Common myeloid progenitor, CD34-positive (primary cell): ENCODE measurements around the gene TMEM89.

Experiments used
- CTCF ChIA-PET: fragments of 350-600 bp; sonication (Branson Sonifier 250); formaldehyde crosslinking; loops from one replicate; lab custom pipeline; 2021; ENCODE audit warnings: antibody characterized with exemption; lab: Charles Lee
- POLR2A ChIA-PET: fragments of 350-600 bp; sonication (Branson Sonifier 250); formaldehyde crosslinking; loops from one replicate; lab custom pipeline; 2021; ENCODE audit warnings: antibody characterized with exemption; lab: Charles Lee
- DNase-seq, 3 donors: peaks; one replicate each; pipeline versions ENCODE4 v3.0.0 to v3.0.0-alpha.2; 2013
- H3K27ac ChIP-seq, 2 experiments: 1 replicate in 1 of 2; 2 replicates in 1 of 2; pipeline ENCODE4 v1.7.0; 2013; ENCODE audit warnings: inconsistent platforms in 2 of 2, low read length in 2 of 2, mild to moderate bottlenecking in 2 of 2, low read depth in 1 of 2, moderate library complexity in 1 of 2; ENCODE audit not compliant: severe bottlenecking in 2 of 2, insufficient read depth in 1 of 2, poor library complexity in 1 of 2
- H3K27me3 ChIP-seq, 5 experiments: replicated peaks in 2 of 5; 1 replicate in 3 of 5; 2 replicates in 2 of 5; pipeline versions ENCODE4 v1.6.1 to v1.7.0; 2013; ENCODE audit warnings: low read length in 4 of 5, mild to moderate bottlenecking in 2 of 5, moderate library complexity in 2 of 5, inconsistent platforms in 1 of 5; ENCODE audit not compliant: insufficient read depth in 5 of 5, control insufficient read depth in 4 of 5
- H3K36me3 ChIP-seq, 4 experiments: 1 replicate in 2 of 4; 2 replicates in 2 of 4; pipeline versions ENCODE4 v1.6.1 to v1.7.0; 2013; ENCODE audit warnings: low read length in 3 of 4, control low read depth in 1 of 4, mild to moderate bottlenecking in 1 of 4; ENCODE audit not compliant: control insufficient read depth in 4 of 4, insufficient read depth in 4 of 4
- H3K4me1 ChIP-seq, 4 experiments: 1 replicate in 3 of 4; 2 replicates in 1 of 4; pipeline versions ENCODE4 v1.6.1 to v1.7.1; 2013; ENCODE audit warnings: low read length in 3 of 4, mild to moderate bottlenecking in 3 of 4, control low read depth in 1 of 4, inconsistent platforms in 1 of 4, moderate library complexity in 1 of 4; ENCODE audit not compliant: control insufficient read depth in 4 of 4, insufficient read depth in 4 of 4; ENCODE audit errors: control extremely low read depth in 1 of 4
- H3K4me3 ChIP-seq, 7 experiments: 1 replicate in 4 of 7; 2 replicates in 3 of 7; pipeline versions ENCODE4 v1.5.1 to v1.7.0; 2013; ENCODE audit warnings: mild to moderate bottlenecking in 7 of 7, low read length in 6 of 7, moderate library complexity in 6 of 7, inconsistent platforms in 2 of 7, low read depth in 2 of 7, control low read depth in 1 of 7; ENCODE audit not compliant: insufficient read depth in 4 of 7, control insufficient read depth in 1 of 7; ENCODE audit errors: extremely low read depth in 1 of 7
- H3K9me3 ChIP-seq, 5 experiments: 1 replicate in 4 of 5; 2 replicates in 1 of 5; pipeline versions ENCODE4 v1.6.1 to v1.7.1; 2013; ENCODE audit warnings: low read length in 4 of 5, mild to moderate bottlenecking in 2 of 5, inconsistent platforms in 1 of 5, low read depth in 1 of 5, moderate library complexity in 1 of 5; ENCODE audit not compliant: control insufficient read depth in 4 of 5, insufficient read depth in 2 of 5; ENCODE audit errors: control extremely low read depth in 1 of 5
- WGBS: methylation state at CpG from one replicate; pipeline ENCODE4 v1.1.5; 2013; ENCODE audit not compliant: insufficient coverage; 5-methylcytosine and 5-hydroxymethylcytosine counted together

The TMEM89 gene

DNA sequence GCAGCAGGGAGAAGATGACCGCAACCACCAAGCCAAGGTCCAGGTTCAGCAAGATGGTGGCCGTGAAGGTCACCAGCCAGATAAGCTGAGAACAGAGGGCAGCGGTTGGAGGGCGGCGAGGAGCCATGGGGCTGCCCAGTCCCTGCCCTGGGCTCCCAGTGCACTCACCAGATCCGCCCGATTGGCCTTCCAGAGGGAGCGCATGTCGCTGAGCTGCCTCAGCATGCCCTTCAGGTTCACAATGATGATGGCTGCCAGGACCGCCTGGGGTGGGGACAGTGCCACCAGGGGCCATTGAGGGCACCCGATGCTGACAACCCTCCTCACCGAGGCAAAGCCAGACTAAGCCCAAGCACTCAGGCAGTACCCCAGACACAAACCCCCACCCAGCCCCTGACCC lies 8.3 kb upstream of the TMEM89 start:
- H3K4me1 ChIP-seq: peaks cover 0 to 12% (median 6%) of the 10 kb centered on the region in 4 experiments
- no peak for DNase-seq
- WGBS: 98% methylated on average over 12 of the region's 12 CpGs
- H3K36me3 ChIP-seq: peaks cover 3 to 79% (median 20%) of the 10 kb centered on the region in 4 experiments
- H3K4me3 ChIP-seq: no peak overlapping the region
- no peaks in the 10 kb centered on the region for H3K27me3 ChIP-seq
- ChIA-PET POLR2A (no interaction called here), CTCF (no interaction called here)
- H3K27ac ChIP-seq: no peak overlapping the region
- H3K9me3 ChIP-seq: no peaks in the 10 kb centered on the region

DNA sequence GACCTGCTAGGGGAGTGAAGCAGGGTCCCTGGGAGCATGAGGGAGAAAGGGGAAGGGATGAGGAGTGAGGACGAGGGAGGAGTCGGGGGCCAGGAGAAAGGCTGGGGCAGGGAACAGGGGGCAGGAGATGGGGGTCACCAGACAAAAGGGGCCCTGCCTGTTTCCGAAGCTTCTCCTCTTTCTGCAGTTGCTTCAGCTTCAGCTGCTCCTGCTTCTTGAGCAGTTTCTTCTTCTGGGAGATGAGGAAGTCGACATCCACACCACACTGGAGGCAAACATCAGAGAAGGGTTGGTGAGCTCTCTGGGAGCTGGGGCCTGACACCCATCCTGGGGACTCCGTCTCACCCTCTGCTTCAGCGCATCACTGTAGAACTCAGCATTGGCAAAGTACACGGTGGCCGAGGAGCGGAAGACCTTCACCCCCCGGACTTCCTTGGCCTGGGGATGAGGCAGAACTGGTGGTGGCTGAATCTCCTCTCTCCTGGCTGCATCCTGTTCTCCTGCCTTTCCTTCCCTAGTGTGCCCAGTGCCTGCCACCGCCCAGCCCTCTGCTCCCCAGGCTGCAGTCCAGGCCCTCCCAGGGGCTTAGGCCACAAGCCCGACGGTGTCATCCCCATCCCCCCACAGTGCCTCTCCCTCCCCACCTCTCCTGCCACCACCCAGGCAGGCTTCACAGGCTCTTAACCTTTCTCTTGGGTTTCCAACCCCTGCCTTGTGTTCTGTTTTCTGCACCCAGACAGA lies 6.9 kb upstream of the TMEM89 start:
- POLR2A ChIA-PET: no interaction called here

DNA sequence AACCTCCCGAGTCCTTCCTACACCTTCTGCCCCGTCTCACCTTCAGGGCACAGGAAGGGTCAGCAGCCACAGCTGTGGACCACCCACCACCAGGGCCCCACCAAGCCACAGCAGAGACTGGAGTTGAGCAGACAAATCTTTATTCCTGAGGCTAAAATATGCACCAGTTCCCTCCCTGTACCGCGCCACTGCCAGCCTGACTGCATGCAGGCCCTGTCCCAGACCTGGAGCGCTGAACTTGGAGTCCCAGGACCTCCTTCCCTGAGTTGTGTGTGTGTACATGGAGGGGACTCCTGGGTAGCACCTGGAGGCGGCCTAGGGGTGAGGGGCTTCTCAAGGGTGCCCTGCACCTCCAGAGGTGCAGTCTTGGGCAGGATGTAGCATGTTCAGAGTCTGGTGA lies 4.0 kb upstream of the TMEM89 start:
- ChIA-PET CTCF (interaction anchor here (0.6 to 2.1 kb wide), 3 partner anchors 10 kb away, joined by 3 to 11 read pairs (median 3); partner anchors contain the start of gene SLC26A6), POLR2A (no interaction called here)
- Histone ChIP-seq H3K4me3 (no peak overlapping the region), H3K27me3 (no peaks in the 10 kb centered on the region), H3K36me3 (peaks cover 2 to 53% (median 14%) of the 10 kb centered on the region in 4 experiments), H3K4me1 (peaks cover 0 to 3% (median 0%) of the 10 kb centered on the region in 4 experiments), H3K9me3 (no peaks in the 10 kb centered on the region), H3K27ac (no peak overlapping the region)
- WGBS: 100% methylated on average over 3 of the region's 6 CpGs
- no peak for DNase-seq

More for the DNA sequence above, 6.9 kb upstream of the TMEM89 start:
- Histone ChIP-seq H3K36me3 (peaks cover 3 to 79% (median 20%) of the 10 kb centered on the region in 4 experiments), H3K27ac (no peak overlapping the region), H3K9me3 (no peaks in the 10 kb centered on the region), H3K27me3 (no peaks in the 10 kb centered on the region), H3K4me1 (peaks cover 0 to 3% (median 0%) of the 10 kb centered on the region in 4 experiments), H3K4me3 (no peak overlapping the region)
- DNase-seq: no peak
- WGBS: 93% methylated on average over 13 of the region's 13 CpGs
- CTCF ChIA-PET: no interaction called here

DNA sequence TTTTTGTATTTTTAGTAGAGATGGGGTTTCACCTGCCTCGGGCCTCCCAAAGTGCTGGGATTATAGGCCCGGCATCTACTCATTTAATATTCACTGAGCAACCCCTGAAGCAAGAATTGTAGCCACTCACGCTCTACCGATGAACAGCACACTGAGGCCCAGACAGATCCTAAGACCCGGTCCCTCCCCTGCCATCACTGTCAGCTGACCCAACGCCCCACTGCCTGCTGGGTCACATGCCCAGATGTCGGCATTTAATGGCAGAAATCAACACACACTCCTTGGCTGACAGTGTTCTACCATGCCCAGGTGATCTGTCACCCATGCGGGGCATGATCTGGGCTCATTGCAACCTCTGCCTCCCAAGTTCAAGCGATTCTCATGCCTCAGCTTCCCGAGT lies 3.2 kb upstream of the TMEM89 start:
- POLR2A ChIA-PET: no interaction called here
- Histone ChIP-seq H3K36me3 (peaks cover 0 to 45% (median 12%) of the 10 kb centered on the region in 4 experiments), H3K4me3 (no peak overlapping the region), H3K27me3 (no peaks in the 10 kb centered on the region), H3K4me1 (peaks cover 0 to 3% (median 0%) of the 10 kb centered on the region in 4 experiments), H3K27ac (no peak overlapping the region), H3K9me3 (no peaks in the 10 kb centered on the region)
- WGBS: 96% methylated on average over 9 of the region's 10 CpGs
- no peak for DNase-seq
- CTCF ChIA-PET: interaction anchor here (1.3 to 2.1 kb wide), 2 partner anchors 10 to 11 kb away, joined by 3 to 11 read pairs; partner anchors contain the start of gene SLC26A6

DNA sequence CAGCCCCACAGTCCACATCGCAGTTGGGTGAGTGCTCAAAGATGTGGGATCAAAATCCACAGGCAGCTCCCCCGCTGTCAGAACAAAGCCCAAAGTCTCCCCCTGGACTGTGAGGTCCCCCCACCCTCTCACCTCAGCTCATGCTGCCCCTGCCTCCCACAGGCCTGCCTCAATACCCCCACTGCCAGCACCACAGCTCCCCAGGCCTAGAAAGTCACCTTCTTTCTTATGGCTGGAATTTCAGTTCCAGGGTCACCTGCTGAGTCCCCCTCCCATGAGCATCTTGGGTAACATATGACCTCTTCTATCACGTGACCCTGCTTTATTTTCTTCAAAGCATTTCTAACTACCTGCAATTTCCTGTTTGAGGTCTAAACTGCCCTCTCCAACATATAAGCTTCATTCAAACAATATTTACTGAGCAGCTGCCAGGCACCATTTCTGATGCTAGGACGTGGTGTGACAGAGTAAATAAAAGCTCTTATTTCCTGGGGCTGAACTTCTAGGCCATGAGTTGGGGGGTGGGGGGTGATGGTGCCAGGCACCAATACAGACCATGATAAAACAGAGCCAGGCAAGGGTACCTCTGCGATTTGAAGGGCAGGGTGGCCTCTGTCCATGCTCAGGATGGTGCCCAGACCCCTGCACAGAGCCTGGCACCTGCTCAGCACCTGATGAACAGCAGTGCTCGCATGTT lies 2.4 kb upstream of the TMEM89 start:
- H3K4me1 ChIP-seq: peaks cover 0 to 3% (median 0%) of the 10 kb centered on the region in 4 experiments
- no peak overlapping the region for H3K27ac ChIP-seq
- no peak for DNase-seq
- H3K36me3 ChIP-seq: peaks cover 0 to 37% (median 12%) of the 10 kb centered on the region in 4 experiments
- POLR2A ChIA-PET: no interaction called here
- H3K9me3 ChIP-seq: peaks cover 0 to 2% (median 0%) of the 10 kb centered on the region in 5 experiments
- CTCF ChIA-PET: interaction anchor here (1.3 to 2.1 kb wide), 4 partner anchors 9 to 45 kb away, joined by 3 to 11 read pairs (median 4); partner anchors contain the start of gene SLC26A6
- H3K4me3 ChIP-seq: no peak overlapping the region
- 79% methylated on average over 4 of the region's 6 CpGs for WGBS
- H3K27me3 ChIP-seq: no peaks in the 10 kb centered on the region

DNA sequence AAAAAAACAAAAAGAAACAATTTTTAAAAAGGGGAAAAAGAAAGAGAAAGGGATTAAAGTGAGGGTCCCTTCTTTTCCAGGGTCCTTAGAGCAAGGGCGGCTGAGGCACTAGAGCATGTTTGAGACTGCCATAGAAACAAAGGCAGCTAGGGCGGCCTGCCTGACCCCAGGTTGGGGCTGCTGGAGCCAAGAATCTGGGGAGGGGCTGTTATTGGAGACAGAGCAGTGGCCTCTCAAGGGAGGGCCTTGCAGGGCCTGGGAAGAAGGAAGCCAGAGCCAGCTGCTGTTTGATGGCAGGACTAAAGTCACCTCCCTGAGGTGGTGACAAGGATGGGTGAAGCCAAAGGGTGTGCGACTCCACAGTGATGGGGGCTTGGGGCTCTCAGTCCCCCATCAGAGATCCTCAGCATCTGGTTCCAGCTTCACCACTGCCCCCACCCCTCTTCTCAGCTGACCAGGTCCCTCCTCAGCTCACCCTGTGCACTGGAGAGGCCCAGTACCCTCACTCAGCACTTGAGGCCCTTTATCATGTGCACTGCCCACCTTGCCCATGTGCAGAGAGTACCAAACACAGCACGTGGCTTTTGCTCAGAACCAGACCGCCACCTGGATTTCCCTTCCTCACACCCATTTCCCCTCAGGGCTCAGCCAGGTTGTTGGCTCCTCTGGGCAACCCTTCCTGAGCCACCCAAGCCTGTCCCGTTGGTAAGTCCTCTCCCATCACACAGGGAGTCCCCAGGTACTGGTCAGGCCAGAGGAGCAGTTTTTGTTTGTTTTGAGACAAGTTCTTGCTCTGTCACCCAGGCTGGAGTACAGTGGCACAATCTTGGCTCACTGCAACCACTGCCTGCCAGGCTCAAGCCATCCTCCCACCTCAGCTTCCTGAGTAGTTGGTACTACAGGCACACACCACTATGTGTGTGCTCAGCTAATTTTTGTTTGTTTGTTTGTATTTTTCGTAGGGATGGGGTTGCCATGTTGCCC lies 1.7 kb downstream of the TMEM89 start:
- Histone ChIP-seq H3K9me3 (peaks cover 5 to 18% (median 14%) of the 10 kb centered on the region in 5 experiments), H3K27me3 (no peaks in the 10 kb centered on the region), H3K4me1 (peaks cover 0 to 3% (median 0%) of the 10 kb centered on the region in 4 experiments), H3K27ac (no peak overlapping the region), H3K4me3 (no peak overlapping the region), H3K36me3 (no peaks in the 10 kb centered on the region)
- no peak for DNase-seq
- 96% methylated on average over 6 of the region's 7 CpGs for WGBS
- ChIA-PET POLR2A (no interaction called here), CTCF (interaction anchor here (1.3 kb wide), 1 partner anchor 13 kb away, joined by 4 read pairs; no protein-coding TSS in a partner anchor)
